ENCODE data around the gene CAMP.
A peak's percentile ranks its signal among the peaks of the same experiment; 100 is the strongest.
"Not testable (repeated sequence)": the region's sequence is repeated elsewhere in the genome, so short reads cannot be mapped to it uniquely, and the experiment has no call there.

CAMP gene

DNA sequence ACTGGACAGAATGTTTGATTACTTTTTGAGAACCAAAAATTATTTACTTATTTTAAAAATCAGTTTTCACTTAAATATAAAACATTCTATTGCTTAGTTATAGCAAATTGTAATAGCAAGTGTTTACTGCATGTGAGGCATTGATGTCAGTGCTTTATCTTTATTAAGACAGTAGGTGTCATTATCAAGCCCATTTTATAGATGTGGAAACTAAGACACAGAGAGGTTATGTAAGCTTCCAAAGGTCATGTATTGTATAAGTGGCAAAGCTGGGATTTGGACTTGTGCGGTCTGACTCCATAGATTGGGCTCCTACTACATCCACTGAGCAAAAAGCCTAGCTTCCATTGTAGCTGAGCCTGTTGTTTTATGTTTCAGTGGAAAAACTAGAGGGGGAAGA is 35.2 kb downstream of the CAMP start:
- no peak for DNase-seq (ENCODE audit: low spot score)

DNA sequence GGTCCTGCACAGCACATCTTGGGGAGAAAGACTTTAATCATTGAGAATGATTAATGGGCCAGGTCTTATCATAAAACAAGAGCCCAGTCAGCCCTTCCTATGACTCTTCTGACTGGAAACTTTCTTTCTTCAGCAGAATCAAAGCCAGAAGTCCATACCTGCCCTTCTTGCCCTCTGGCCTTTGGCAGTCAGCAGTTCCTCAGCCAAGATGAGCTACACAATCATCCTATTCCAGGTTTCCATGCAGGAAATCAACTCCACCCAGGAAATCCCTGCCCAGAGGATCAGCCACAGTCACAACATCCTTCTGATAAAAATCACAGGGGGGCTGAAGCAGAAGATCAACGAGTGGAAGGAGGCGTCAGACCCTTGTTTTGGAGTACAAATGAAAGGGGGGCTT is 44.5 kb downstream of the CAMP start:
- no peak for DNase-seq (ENCODE audit: low spot score)

DNA sequence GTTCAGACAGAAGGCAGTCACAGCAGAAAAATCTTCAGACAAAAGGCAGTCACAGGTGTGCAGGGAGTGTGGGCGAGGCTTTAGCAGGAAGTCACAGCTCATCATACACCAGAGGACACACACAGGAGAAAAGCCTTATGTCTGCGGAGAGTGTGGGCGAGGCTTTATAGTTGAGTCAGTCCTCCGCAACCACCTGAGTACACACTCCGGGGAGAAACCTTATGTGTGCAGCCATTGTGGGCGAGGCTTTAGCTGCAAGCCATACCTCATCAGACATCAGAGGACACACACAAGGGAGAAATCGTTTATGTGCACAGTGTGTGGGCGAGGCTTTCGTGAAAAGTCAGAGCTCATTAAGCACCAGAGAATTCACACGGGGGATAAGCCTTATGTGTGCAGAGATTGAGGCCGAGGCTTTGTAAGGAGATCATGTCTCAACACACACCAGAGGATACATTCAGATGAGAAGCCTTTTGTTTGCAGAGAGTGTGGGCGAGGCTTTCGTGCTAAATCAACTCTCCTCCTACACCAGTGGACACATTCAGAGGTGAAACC is 45.2 kb downstream of the CAMP start:
- DNase-seq (ENCODE audit: low spot score), result no peak

DNA sequence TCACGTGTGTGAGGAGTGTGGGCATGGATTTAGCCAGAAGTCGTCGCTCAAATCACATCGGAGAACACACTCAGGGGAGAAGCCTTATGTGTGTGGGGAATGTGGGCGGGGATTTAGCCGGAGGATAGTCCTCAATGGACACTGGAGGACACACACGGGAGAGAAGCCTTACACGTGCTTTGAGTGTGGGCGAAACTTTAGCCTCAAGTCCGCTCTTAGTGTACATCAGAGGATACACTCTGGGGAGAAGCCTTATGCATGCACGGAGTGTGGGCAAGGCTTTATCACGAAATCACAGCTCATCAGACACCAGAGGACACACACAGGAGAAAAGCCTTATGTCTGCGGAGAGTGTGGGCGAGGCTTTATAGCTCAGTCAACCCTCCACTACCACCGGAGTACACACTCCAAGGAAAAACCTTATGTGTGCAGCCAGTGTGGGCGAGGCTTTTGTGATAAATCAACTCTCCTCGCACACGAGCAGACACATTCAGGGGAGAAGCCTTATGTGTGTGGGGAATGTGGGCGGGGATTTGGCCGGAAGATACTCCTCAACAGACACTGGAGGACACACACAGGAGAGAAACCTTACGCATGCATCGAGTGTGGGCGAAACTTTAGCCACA is 45.8 kb downstream of the CAMP start:
- DNase-seq (ENCODE audit: low spot score), result no peak

DNA sequence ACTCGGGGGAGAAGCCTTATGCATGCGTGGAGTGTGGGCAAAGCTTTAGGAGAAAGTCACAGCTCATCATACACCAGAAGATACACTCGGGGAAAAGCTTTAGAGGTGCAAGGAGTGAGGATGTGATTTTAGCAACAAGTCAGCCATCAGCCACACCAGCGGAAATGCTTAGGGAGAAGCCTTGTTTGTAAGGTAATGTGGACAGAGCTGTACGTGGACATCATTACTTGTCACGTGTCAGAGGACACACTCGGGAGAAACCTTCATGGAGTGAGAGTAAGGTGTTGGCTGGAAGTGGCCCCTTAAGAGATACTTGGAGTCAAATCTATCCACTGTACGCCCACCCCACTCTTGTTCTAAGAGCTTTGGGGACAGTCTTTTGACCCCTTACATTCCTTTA is 46.3 kb downstream of the CAMP start:
- DNase-seq (ENCODE audit: low spot score), result no peak

DNA sequence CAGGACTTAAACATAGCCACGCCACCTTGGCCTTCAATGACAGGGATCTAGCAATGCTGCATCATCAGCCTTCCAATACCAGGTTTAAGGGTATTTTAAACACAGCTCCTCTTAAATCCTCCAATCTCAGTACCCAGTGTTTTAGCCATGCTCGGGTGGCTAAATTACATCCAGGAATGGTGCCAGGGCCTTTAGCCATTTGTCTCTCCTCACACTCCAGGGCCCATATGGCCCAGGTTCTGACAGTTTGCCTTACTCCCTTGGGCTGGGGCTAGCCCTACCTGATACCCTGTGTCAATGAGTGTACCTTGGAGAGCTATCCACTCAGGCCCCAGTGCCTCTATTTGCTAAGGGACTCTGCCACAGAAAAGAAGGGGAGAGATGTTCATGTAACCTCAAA is 47.0 kb downstream of the CAMP start:
- no peak for DNase-seq (ENCODE audit: low spot score)

DNA sequence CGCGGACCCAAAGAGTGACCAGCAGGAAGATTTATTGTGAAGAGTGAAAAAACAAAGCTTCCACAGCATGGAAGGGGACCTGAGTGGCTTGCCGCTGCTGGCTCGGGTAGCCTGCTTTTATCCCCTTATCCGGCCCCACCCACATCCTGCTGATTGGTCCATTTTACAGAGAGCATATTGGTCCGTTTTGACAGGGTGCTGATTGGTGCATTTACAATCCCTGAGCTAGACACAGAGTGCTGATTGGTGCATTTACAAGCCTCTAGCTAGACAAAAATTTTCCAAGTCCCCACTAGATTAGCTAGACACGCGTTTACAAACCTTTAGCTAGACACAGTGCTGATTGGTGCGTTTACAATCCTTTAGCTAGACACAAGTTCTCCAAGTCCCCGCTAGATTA is 47.9 kb downstream of the CAMP start:
- DNase-seq (ENCODE audit: low spot score), result not testable (repeated sequence)

DNA sequence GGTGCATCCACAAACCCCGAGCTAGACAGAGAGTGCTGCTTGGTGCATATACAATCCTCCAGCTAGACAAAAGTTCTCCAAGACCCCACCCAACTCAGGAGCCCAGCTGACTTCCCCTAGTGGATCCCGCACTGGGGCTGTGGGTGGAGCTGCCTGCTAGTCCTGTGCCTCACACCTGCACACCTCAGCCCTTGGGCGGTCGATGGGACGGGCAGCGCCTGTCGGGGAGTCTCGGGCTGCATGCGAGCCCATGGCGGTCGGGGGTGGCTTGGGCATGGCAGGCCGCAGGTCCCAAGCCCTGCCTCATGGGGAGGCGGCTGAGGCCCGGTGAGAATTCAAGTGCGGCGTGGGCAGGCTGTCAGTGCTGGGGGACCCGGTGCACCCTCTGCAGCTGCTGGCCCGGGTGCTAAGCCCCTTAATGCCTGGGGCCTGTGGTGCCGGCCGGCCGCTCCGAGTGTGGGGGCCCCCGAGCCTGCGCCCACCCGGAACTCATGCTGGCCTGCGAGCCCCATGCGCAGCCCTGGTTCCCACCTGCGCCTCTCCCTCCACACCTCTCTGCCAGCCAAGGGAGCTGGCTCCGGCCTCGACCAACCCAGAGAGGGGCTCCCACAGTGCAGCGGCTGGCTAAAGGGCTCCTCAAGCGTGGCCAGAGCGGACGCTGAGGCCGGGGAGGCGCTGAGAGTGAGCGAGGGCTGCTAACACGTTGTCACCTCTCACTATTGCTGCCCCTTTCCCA is 48.6 kb downstream of the CAMP start:
- DNase-seq (ENCODE audit: low spot score), result no peak

DNA sequence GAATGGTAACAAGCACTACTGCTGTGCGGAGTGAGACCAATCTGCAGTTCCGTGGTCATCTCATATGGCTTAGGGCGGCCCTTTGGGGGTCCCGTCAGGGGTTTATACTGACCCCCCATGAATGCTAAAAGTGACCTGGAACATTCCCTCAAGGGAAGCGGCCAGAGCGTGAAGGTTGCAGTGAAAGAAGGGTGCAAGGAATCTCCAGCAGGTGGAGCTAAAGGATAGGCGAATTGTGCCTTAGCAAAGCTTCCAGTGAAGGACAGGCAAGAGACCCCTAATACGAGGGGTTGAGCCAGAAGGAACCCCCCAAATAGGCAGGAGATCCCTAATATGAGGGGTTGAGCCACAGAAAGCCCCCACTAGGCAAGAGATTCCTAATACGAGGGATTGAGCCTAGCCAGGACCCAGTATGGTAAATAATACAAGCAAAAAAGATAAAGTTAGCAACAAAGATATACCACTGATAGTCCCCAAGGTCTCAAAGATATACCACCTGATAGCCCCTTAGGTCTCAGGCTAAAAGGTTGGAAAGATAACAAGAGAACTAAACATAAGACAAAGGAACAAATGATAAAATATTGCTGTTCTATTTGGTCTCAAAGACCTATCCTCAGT is 50.4 kb downstream of the CAMP start:
- peak; percentile 63 for DNase-seq (ENCODE audit: low spot score)

DNA sequence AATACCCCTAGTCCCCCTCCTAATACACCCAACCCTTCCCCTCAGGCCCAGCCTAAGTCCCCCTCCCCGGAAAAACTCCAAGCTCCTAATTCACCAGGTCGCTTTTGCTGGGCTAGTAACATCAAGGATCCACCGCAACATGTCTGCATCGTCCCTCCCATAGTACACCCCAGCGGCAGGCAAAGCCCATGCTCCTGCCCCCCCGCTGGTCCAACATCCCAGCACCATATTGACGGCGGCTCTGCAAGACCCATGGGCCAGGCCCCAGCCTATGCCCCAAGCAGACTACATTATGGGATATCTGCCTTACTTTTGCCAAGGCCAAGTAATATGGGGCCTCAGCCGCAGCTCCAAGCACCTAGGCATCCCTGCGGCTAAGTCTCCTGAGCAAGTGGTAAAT is 51.2 kb downstream of the CAMP start:
- no peak for DNase-seq (ENCODE audit: low spot score)

Data from NAMALWA (cell line).